ENCODE results near the gene NCKAP5.

- TF ChIP-seq CTCF (IDR thresholded peaks at IDR 0.05; ENCODE audit: insufficient read depth, low read length) = no peak
- no peak for TF ChIP-seq POLR2AphosphoS5 (IDR thresholded peaks at IDR 0.05; ENCODE audit: low read depth)
These were observed 71.6 kb downstream of the NCKAP5 start for GRCh38 chr2:133496501-133497269.

Measured in HL-60 (cell line).